GM12891 (cell line): ENCODE measurements around the gene LRRC10B.

ENCODE experiments used
- POLR2A ChIP-seq: IDR thresholded peaks from 2 replicates; pipeline ENCODE4 v1.6.1; 2011; ENCODE audit warnings: low read depth, low read length, control low read depth
- POLR2AphosphoS5 ChIP-seq: IDR thresholded peaks from 2 replicates; pipeline ENCODE4 v1.6.1; 2011; ENCODE audit warnings: low read depth, low read length, control low read depth

- TF ChIP-seq POLR2A (no peak), POLR2AphosphoS5 (no peak)
Observed at GRCh38 chr11:61544466-61544865, 35.9 kb downstream of the LRRC10B start.
